HG03342 (cell line): Measurements from ENCODE around the gene DDR2.
A peak's percentile ranks its signal among the peaks of the same experiment; 100 is the strongest.
"Not testable (repeated sequence)": the region's sequence is repeated elsewhere in the genome, so short reads cannot be mapped to it uniquely, and the experiment has no call there.

Experiments
- ATAC-seq: cut with Tn5 transposase; IDR thresholded peaks from one replicate; pipeline ENCODE4 v1.9.1; 2021; ENCODE audit warnings: mild to moderate bottlenecking, moderate library complexity; ENCODE audit not compliant: unreplicated experiment

Gene DDR2

DNA sequence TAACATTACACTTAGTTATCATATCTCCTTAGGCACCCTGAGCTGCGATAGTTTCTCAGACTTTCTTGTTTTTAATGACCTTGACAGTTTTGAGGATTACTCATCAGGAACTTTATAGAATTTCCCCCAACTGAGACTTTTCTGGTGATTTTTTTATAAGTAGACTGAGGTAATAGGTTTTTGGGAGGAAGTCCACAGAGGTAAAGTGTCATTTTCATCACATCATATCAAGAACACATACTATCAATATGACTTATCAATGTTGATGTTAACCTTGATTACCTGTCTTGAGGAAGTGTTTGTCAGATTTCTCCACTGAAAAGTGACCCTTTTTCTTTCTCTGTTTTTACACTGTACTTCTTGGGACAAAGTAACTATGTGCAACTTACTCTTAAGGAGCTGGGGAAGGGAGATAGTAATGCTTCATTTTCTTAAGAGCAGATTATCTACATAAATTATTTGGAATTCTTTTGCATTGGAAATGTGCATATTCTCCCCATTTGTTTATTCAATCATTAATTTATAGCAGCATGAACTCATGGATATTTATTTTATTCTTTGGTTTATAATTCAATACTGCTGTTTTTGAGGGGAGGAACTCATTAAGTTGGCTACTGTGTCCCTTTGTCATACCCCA lies 85.4 kb downstream of the DDR2 start:
- no peak for ATAC-seq

DNA sequence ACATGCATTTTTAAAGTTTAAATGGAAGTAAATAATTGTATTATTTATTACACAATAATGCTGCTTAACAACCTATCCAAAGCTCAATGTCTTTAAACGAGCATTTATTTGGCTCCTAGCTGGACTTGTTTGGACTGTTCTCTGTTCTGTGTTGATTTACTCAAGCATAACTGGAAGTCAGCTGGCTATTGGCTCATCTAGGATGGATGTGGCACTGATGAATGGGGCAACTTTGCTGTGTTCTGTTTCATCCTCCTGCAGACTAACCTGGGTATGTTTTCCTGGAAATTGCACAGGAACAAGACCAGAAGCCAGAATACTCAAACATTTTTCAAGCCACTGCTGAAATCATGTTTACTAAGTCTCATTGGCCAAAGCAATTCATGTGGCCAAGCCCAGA lies 87.4 kb downstream of the DDR2 start:
- no peak for ATAC-seq

DNA sequence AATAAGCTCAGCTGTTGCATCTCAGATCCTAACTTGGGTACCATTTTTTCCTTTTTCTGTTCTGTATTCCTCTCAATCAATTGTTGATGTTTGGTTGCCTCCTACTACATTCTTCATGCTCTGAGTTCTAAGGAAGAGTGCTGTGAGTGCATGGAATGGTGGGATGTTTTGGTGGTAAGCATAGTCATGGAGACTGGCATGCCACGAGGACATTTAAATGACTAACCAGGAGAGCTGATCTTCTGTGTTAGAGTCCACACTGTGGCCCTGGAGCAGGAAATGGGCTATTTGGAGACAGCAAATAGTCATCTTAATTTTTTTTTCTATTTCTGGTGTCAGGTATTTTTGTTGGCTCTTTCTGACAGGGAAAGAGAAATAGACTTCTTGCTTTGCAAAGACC lies 88.7 kb downstream of the DDR2 start:
- no peak for ATAC-seq

DNA sequence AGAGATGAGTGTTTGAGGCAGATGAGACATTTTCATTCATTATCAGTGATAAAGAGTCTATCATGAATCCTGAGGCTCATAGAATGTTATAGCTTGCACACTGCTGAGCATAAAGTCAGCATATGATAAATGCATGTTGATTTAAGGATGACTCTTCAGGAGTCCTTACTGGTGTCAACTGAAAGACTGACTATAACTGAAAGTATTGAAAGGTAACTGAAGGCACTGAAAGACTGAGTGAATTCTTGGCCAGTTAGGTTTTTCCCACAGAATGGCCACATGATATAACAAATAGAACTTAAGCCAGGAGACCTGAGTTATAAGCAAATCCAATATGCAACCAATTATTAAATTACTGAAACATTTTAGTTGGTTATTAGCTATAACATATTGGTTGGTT lies 89.2 kb downstream of the DDR2 start:
- no peak for ATAC-seq

DNA sequence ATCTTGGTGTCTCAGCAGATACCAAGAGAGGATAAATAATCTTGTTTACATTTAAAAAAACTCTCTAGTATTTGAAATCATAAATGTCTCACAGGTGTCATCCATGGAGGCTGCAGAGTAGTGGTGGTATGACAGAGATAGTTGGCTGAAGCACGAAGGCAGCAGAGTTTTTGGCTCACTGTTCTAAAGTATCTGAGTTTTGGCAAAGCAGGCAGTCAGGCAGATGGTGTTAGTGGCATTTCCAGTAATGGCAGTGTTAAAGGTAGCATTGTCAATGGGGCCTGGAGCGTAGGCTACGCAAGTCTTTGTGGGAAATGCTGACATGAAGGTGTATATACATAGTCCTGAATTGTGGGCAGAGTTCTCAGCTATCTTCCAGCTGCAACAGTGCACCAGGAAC lies 89.8 kb downstream of the DDR2 start:
- ATAC-seq, result no peak

DNA sequence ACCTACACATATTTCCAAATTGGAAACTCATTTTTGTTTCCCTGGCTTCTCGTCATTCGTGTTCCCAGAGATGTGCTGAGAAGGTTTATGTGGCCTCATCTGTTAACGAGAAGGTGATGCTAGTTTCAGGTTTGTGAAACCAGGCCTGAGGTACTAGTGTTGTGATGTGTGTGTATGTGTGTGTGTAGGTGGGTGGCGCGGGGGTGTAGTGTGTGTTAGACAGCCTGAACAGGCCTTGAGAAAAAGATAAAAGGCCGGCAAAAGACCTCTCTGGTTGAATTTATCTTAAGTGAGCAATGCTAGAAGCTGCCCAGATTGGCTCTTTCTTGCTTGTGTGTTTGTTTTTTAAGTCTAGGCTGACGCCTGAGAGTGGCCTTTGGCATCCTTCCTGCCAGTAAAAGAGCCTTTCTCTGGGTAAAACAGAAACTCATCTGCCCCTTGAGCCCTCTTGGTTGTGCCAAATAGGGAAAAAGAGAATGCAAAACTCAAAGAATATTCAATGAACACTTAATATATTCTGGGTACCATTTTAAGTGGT lies 92.4 kb downstream of the DDR2 start:
- ATAC-seq, result no peak

DNA sequence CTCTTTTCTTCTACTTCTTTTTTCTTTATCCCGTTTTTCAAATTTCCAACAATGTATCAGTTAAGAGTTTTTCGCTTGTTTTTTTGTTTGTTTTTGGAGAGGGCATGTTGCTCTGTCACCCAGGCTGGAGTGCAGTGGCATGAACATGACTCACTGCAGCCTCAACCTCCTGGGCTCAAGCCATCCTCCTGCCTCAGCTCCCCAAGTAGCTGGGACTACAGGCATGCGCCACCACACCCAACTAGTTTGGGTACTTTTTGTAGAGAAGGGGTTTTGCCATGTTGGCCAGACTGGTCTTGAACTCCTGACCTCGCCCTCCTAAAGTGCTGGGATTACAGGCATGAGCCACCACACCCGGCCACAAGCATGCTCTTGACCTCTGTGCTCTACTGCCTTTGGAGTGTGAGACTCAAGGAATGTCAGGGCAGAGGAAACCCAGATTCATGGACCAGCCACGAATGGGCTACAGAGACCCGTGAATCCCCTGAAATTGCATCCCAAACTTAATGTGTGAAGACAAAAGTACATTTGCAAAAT lies 93.1 kb downstream of the DDR2 start:
- ATAC-seq, result no peak

DNA sequence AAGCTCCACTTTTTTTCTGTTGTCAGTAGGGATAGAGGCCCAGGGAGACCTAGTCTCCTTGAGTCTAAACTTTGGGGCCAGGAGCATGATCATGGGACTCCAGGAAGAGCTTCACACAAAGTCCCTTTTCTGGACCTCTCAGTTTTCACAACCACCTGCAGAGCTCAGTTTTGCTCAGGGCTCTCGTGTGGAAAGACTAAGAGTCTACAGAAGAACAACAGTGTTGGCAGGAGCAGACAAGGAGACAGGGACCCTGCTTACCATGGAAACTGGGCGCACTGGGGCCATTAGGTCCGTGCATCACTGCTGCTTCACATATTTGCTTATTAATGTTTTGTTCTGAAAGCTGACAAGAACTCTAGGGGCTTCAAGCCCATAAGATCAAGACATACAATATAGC lies 94.3 kb downstream of the DDR2 start:
- ATAC-seq, result no peak

DNA sequence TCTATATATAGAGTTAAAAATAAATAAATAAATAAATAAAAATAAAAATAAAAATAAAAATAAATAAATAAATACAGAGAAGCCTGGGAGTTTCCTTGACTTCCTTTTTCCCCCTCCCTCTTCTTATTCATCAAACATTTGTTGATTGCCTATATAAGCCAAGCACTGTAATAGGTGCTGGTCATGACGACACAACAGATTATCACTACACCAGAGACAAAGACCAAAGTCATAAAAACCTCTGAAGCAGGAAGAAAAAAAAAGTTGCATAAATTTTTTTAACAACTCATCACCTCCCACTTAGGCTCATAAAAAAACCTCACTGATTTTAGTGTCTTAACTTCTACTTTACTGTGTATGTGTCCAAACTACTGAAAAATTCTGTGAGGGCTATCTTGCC lies 95.2 kb downstream of the DDR2 start:
- ATAC-seq, result not testable (repeated sequence)

DNA sequence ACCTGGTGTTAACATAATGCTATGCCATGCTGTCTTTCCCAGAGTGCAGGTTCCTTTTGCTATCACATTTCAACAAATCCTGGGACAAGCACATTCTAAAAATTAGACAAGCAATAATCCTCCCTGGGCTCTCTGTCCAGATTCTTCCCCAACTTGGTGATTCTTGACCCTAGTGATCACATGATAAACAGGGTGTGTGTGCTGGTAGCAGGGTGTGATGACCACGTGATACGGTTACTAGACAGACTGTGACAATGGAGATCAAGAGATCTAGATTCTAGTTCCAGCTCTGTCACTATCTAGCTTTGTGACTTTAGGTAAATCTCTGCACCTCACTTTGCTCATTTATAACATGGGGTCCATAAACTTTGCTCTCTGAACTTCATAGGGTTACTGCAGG lies 96.3 kb downstream of the DDR2 start:
- no peak for ATAC-seq

DNA sequence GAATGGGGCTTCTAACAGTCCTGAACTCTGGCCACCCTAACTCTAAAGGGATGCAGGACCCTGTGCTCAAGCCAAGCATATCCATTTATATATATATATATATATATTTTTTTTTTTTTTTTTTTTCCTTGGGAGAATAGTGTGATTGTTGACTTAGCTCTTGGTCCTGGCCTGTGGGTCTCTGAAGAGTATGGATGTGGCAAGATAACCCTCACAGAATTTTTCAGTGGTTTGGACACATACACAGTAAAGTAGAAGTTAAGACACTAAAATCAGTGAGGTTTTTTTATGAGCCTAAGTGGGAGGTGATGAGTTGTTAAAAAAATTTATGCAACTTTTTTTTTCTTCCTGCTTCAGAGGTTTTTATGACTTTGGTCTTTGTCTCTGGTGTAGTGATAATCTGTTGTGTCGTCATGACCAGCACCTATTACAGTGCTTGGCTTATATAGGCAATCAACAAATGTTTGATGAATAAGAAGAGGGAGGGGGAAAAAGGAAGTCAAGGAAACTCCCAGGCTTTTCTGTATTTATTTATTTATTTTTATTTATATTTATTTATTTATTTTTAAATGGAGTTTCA lies 97.0 kb downstream of the DDR2 start:
- not testable (repeated sequence) for ATAC-seq

DNA sequence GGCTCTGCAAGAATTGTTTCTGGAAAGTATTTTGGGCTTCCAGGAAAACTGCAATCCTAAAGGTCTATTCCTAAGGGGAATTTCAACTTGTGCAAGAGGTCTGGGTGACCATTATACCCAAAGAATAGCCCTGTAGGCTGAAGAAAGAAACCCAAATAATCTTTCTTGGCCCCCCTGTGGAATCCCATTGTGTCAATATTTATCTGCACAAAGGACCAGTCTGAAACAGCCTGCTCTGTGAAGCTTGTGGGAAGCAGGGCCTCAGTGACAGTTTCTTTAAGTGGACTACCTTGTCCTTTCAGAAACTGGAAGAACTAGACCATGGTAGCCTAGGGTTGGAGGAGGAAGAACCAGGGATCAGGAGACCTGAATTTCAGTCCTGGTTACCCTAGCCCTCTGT lies 99.8 kb downstream of the DDR2 start:
- no peak for ATAC-seq

DNA sequence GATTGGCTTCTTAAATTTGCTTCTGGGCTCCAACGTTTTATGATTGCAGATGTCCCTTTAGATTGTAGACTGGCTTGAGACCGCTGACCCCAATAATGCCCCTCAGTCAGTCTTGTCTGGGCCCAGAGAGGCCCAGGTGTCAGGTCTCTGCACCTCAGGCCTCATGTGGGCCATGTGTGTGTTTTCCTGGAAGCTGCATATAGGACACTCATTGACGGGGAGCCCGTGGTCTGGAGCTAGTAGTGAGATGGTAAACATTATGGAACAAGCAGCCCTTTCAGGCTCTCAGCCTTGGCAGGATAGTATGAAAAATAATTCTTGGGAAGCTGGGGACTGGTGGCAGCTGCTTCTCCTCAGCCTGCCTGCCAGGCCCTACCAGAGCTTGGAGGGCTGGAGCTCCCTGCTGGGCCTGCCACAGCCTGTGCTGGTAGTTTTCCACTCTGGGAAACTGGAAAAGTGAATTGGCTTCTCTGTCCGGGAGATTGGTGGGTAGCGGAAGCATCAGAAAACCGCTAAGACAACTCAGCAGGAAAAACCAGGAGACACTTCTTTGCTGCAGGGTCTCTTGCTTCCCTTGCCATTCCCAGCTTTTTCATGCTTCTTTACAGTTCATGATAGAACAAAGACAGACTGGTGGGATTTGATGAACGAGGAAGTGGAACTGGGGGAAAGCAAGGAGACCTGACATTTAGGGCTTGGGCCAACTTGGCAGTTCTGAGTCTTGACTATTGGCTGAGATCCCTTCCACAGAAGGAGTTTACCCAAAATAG lies 100.5 kb downstream of the DDR2 start:
- ATAC-seq, result no peak

DNA sequence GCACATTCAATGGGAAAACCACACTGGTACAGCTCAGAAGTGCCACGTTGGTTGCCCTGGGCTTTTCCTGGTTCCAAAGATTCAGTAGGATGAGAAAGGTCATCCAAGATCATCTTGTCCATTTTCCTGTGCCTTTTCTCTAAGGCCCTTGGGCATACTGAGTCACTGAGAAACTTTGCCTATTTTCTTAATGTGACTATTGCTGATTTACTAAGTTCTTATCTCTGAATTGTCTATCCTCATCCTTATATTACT lies 101.0 kb downstream of the DDR2 start:
- no peak for ATAC-seq

DNA sequence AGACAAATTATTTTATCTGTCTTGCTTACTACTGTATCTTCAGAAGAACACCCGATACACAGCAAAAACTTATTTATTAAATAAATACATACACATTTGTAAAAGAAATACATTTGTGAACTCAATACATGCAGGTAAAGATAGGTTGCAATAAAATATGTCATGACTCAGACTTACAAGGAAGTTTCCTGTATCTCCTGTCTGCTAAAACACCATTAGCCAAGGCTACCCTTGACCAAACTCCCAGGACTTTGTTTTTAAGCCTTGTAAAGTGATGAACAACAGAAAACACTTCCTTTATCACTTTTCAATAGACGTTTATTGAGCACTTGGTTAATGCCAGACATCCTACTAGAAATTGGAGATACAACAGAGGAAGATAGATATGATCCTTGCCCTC lies 101.8 kb downstream of the DDR2 start:
- ATAC-seq, result no peak

DNA sequence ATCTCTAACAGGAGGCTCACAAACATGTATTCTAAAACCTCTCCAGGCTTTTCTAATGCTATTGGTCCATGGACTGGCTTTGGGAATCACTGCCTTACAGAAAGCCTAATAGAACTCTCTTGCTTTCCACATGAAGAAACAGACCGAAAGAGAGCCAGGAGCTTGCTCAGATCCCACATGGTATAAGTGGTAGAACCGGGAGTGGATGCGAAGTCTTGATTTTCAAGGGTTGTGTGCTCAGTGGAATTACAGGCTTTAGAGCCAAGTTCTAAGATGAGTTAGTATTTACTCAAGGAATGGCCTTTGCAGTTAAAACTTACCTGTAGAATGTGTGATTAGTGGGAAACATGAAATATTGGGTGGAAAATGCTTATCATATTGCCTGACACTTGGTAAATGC lies 103.9 kb downstream of the DDR2 start:
- no peak for ATAC-seq

DNA sequence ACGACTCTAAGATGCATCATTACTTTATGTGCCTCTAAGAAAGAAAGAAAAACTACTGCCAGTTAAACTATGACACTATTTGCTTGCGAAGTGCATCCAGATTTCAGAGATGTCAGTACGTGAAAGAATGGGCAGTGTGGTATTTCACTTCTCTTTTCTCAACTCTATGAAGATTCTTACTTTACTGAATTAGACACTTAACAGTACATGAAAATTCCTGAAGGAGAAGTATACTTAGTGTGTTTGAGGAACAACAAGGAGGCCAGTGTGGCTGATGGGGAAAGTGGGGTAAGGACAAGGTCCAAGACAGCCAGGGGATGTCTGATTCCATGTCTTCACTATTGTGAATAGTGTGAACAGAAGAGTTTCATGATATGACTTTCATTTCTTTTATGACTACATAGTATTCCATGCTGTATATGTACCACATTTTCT lies 104.4 kb downstream of the DDR2 start:
- ATAC-seq, result peak; percentile 83

DNA sequence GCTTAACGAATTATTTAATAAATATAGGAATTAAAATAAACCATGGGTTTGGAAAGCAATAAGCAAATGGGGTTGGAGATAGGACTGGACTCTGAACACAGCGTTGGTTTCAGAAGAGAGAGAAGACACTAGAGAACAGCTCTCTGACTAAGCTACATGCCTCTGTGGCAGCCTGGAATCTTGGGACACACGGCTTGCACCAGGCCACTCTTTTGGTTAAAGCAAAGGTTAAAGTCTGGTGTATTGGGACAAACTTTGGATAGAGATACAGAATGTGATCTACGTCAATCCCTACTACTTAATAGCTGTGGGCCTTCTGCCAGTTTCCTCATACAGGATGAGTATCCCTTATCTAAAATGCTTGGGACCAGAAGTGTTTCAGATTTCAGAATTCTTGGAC lies 108.5 kb downstream of the DDR2 start:
- no peak for ATAC-seq

DNA sequence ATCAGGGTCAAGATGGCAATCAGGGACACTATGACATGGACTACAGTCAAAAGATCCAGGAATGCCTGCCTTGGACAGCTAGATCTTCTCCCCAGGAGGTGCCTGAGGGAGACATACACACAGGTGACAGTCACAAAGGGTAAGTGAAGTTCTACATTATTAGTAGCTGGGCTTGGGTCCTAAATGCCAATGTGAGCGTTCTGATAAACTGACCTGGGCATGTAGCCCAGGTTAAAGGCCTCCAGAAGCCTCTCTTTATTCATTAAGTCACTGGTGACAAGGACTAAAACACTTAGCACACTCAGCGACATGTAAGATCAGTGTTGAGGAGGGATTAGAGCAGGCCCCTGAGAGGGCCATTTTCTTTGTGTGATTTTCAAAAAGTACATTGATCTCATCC lies 109.3 kb downstream of the DDR2 start:
- no peak for ATAC-seq

DNA sequence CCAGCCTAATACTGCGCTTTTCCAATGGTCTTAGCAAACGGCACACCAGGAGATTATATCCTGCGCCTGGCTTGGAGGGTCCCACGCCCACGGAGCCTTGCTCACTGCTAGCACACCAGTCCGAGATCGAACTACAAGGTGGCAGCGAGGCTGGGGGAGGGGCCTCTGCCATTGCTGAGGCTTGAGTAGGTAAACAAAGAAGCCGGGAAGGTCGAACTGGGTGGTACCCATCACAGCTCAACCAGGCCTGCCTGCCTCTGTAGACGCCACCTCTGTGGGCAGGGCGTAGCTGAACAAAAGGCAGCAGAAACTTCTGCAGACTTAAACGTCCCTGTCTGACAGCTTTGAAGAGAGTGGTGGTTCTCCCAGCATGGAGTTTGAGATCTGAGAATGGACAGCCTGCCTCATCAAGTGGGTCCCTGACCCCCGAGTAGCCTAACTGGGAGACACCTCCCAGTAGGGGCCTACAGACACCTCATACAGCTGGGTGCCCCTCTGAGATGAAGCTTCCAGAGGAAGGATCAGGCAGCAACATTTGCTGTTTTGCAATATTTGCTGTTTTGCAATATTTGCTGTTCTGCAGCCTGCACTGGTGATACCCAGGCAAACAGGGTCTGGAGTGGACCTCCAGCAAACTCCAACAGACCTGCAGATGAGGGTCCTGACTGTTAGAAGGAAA lies 114.1 kb downstream of the DDR2 start:
- not testable (repeated sequence) for ATAC-seq

DNA sequence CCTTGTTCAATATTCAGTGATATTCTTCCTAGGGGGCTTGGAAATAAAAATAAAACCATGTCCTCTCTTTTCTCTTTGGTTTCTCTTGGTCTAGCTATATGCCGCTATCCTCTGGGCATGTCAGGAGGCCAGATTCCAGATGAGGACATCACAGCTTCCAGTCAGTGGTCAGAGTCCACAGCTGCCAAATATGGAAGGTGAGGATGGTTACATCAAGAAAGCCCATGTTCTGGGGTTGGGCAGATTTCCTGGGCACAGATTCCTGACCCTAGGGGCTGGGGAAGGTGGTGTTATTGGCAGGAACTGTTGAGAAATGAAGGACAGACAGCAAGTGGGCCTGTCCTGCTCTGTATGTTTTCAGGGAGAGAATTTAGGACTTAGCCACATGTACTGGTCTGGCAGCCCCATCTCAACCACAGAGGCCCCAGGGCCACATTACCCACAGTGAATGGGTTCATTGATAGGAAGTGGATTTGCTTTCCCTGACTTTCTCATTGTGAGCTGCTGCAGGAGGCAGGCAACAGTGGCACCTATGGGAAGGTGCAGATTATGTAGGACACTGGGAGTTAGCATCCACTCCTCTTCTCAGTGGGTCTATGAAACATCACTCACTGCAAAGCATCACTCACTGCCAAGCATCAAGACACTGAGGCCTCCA lies 120.9 kb downstream of the DDR2 start:
- no peak for ATAC-seq
